Hepatocyte (in vitro differentiated cells): Measurements from ENCODE around the gene PPM1L.

Experiments used
- EZH2 ChIP-seq: fragments of 200-600 bp; sonication (generic); IDR thresholded peaks from 2 replicates; pipeline ENCODE4 v1.6.1; 2016; ENCODE audit warnings: antibody characterized with exemption, mild to moderate bottlenecking, borderline replicate concordance
- TF ChIP-seq, protein P1 (sequence below): fragments of 200-600 bp; sonication (generic); IDR thresholded peaks from 2 replicates; pipeline ENCODE4 v1.5.1; 2016; ENCODE audit warnings: antibody characterized with exemption, mild to moderate bottlenecking; ENCODE audit not compliant: poor library complexity

DNA sequence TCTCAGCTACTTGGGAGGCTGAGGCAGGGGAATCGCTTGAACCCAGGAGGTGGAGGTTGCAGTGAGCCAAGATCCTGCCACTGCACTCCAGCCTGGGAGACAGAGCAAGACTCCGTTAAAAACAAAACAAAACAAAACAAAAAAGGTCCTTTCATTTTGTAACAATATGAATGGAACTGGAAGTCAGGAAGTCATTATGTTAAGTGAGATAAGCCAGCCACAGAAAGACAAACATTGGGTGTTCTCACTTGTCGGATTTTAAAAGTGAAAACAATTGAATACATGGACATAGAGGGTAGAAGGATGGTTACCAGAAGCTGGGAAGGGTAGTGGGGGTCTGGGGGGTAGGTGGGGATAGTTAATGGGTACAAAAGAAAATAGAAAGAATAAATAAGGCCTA, 361.6 kb downstream of the PPM1L start:
- TF ChIP-seq, protein P1, sequence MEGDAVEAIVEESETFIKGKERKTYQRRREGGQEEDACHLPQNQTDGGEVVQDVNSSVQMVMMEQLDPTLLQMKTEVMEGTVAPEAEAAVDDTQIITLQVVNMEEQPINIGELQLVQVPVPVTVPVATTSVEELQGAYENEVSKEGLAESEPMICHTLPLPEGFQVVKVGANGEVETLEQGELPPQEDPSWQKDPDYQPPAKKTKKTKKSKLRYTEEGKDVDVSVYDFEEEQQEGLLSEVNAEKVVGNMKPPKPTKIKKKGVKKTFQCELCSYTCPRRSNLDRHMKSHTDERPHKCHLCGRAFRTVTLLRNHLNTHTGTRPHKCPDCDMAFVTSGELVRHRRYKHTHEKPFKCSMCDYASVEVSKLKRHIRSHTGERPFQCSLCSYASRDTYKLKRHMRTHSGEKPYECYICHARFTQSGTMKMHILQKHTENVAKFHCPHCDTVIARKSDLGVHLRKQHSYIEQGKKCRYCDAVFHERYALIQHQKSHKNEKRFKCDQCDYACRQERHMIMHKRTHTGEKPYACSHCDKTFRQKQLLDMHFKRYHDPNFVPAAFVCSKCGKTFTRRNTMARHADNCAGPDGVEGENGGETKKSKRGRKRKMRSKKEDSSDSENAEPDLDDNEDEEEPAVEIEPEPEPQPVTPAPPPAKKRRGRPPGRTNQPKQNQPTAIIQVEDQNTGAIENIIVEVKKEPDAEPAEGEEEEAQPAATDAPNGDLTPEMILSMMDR = no peak
- TF ChIP-seq EZH2 = no peak
